Measurements from ENCODE around the gene KIRREL3.

KIRREL3 gene

GRCh38 chr11:126727381-126727780 lies 273.2 kb downstream of the KIRREL3 start:
- H3K9me3 ChIP-seq (ENCODE audit: control insufficient read depth in 1 of 2, low read length in 2 of 2) = no peaks in the 10 kb centered on the region
- H3K4me1 ChIP-seq (ENCODE audit: control insufficient read depth in 1 of 2, insufficient read depth in 2 of 2, low read length in 2 of 2) = no peaks in the 10 kb centered on the region
- no peaks in the 10 kb centered on the region for H3K36me3 ChIP-seq (ENCODE audit: control insufficient read depth in 1 of 2, insufficient read depth in 2 of 2, low read length in 2 of 2)
- no peak overlapping the region for H3K4me3 ChIP-seq (ENCODE audit: low read depth in 1 of 2, low read length in 2 of 2)
- H3K27me3 ChIP-seq (ENCODE audit: low read depth, low read length) = no peaks in the 10 kb centered on the region
- no peak overlapping the region for H3K27ac ChIP-seq (ENCODE audit: low read length)

DNA sequence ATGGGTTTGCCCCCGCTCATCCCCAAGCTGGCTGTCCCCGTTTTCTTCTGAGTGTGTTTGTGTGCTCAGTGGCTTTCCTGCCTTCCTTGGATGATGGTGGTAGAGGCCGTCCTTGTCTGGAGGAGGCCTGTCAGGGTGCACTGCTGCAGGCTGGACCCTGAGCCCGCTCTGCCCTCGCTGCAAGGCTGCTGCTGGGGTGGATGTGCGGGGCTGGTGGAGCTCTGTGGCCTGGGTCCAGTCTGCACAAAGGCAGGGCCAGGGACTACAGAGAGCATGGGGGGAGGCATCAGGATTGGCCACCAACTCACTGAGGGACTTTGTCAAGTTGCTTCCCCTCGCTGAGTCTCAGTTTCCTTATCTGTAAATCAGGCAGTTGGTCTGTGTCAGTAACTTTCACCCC lies 275.0 kb downstream of the KIRREL3 start:
- Histone ChIP-seq H3K4me1 (ENCODE audit: control insufficient read depth in 1 of 2, insufficient read depth in 2 of 2, low read length in 2 of 2) (no peaks in the 10 kb centered on the region), H3K9me3 (ENCODE audit: control insufficient read depth in 1 of 2, low read length in 2 of 2) (no peaks in the 10 kb centered on the region), H3K36me3 (ENCODE audit: control insufficient read depth in 1 of 2, insufficient read depth in 2 of 2, low read length in 2 of 2) (no peaks in the 10 kb centered on the region), H3K4me3 (ENCODE audit: low read depth in 1 of 2, low read length in 2 of 2) (no peak overlapping the region), H3K27ac (ENCODE audit: low read length) (no peak overlapping the region), H3K27me3 (ENCODE audit: low read depth, low read length) (no peaks in the 10 kb centered on the region)

DNA sequence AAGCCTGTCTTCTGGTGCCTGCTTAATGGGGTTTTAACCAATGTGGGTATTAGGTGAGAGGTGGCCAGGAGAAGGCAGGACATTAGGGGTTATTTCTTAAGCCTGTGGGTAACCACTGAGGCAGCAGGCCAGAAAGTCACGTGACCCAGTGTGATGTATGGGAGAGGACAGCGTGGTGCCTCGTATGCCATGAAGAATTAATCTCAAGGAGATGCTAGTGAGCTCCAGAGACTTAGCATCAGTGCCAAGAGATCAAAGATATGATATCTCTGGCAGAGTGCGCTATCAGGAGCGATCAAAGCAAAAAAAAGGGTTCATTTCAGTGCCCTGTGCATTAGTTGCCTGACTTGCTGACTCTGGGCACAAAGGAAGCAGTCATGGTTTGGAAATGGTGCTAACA lies 275.5 kb downstream of the KIRREL3 start:
- Histone ChIP-seq H3K4me1 (ENCODE audit: control insufficient read depth in 1 of 2, insufficient read depth in 2 of 2, low read length in 2 of 2) (no peaks in the 10 kb centered on the region), H3K4me3 (ENCODE audit: low read depth in 1 of 2, low read length in 2 of 2) (no peak overlapping the region), H3K27me3 (ENCODE audit: low read depth, low read length) (no peaks in the 10 kb centered on the region), H3K36me3 (ENCODE audit: control insufficient read depth in 1 of 2, insufficient read depth in 2 of 2, low read length in 2 of 2) (no peaks in the 10 kb centered on the region), H3K27ac (ENCODE audit: low read length) (no peak overlapping the region), H3K9me3 (ENCODE audit: control insufficient read depth in 1 of 2, low read length in 2 of 2) (no peaks in the 10 kb centered on the region)

DNA sequence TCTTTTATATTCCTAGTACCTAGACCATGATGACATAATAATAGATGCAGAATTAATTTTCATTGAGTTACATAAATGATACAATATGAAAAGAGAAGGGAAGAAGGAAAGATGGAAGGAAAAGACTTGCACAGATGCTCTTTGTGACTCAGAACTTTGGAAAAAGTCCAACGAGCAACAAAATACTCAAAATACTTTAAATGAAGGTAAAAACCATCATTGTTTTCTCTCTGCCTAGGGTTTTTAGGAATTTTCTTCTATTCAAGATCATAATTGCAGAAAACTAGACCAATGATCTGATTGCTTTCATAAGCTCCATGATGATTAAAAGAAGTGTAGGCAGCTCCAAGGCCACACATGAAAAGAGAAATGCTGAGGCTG lies 276.9 kb downstream of the KIRREL3 start:
- Histone ChIP-seq H3K9me3 (ENCODE audit: control insufficient read depth in 1 of 2, low read length in 2 of 2) (no peaks in the 10 kb centered on the region), H3K36me3 (ENCODE audit: control insufficient read depth in 1 of 2, insufficient read depth in 2 of 2, low read length in 2 of 2) (no peaks in the 10 kb centered on the region), H3K27me3 (ENCODE audit: low read depth, low read length) (no peaks in the 10 kb centered on the region), H3K4me1 (ENCODE audit: control insufficient read depth in 1 of 2, insufficient read depth in 2 of 2, low read length in 2 of 2) (no peaks in the 10 kb centered on the region), H3K27ac (ENCODE audit: low read length) (no peak overlapping the region), H3K4me3 (ENCODE audit: low read depth in 1 of 2, low read length in 2 of 2) (no peak overlapping the region)

DNA sequence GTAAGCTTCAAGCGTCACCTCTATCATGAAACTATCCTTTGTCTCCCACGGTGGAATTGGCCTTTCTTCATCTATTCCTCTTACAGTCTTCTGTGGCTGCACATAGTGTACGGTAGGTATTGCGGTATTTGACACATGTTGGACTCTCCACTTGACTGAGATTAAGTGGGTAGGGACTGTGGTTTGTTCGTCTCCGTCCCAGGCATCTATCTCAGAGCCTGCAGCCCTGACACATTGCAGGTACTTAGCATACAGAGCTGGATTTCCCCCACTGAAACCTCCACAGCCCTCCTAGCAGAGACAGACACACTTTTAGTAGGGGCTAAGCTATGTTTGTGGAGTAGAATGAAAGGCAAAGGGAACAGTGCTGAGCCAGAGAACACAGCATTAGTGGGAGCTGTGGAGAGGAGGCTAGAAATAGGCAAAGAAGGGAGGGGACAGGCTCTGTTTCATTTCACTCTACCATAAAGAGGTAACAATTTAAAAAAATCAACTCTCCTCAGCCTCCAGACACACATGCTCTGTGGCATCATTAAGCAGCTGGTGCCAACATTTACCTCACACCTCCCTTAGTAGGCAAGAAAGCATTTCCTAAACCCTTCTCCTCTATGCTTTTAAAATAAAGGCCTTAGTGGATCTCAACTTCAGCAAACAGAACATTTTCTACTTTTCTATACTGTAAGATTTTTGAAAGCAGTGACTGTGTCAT lies 277.5 kb downstream of the KIRREL3 start:
- H3K27ac ChIP-seq (ENCODE audit: low read length) = no peak overlapping the region
- no peaks in the 10 kb centered on the region for H3K4me1 ChIP-seq (ENCODE audit: control insufficient read depth in 1 of 2, insufficient read depth in 2 of 2, low read length in 2 of 2)
- no peaks in the 10 kb centered on the region for H3K27me3 ChIP-seq (ENCODE audit: low read depth, low read length)
- H3K36me3 ChIP-seq (ENCODE audit: control insufficient read depth in 1 of 2, insufficient read depth in 2 of 2, low read length in 2 of 2) = no peaks in the 10 kb centered on the region
- H3K4me3 ChIP-seq (ENCODE audit: low read depth in 1 of 2, low read length in 2 of 2) = no peak overlapping the region
- H3K9me3 ChIP-seq (ENCODE audit: control insufficient read depth in 1 of 2, low read length in 2 of 2) = no peaks in the 10 kb centered on the region

GRCh38 chr11:126722006-126722736 lies 278.4 kb downstream of the KIRREL3 start:
- Histone ChIP-seq H3K9me3 (ENCODE audit: control insufficient read depth in 1 of 2, low read length in 2 of 2) (no peaks in the 10 kb centered on the region), H3K27me3 (ENCODE audit: low read depth, low read length) (no peaks in the 10 kb centered on the region), H3K4me3 (ENCODE audit: low read depth in 1 of 2, low read length in 2 of 2) (no peak overlapping the region), H3K36me3 (ENCODE audit: control insufficient read depth in 1 of 2, insufficient read depth in 2 of 2, low read length in 2 of 2) (no peaks in the 10 kb centered on the region), H3K27ac (ENCODE audit: low read length) (no peak overlapping the region), H3K4me1 (ENCODE audit: control insufficient read depth in 1 of 2, insufficient read depth in 2 of 2, low read length in 2 of 2) (no peaks in the 10 kb centered on the region)

- Histone ChIP-seq H3K36me3 (ENCODE audit: control insufficient read depth in 1 of 2, insufficient read depth in 2 of 2, low read length in 2 of 2) (no peaks in the 10 kb centered on the region), H3K4me1 (ENCODE audit: control insufficient read depth in 1 of 2, insufficient read depth in 2 of 2, low read length in 2 of 2) (no peaks in the 10 kb centered on the region), H3K27ac (ENCODE audit: low read length) (no peak overlapping the region), H3K9me3 (ENCODE audit: control insufficient read depth in 1 of 2, low read length in 2 of 2) (no peaks in the 10 kb centered on the region), H3K27me3 (ENCODE audit: low read depth, low read length) (no peaks in the 10 kb centered on the region), H3K4me3 (ENCODE audit: low read depth in 1 of 2, low read length in 2 of 2) (no peak overlapping the region)
Observed at GRCh38 chr11:126720539-126721235, 279.9 kb downstream of the KIRREL3 start.

- no peaks in the 10 kb centered on the region for H3K9me3 ChIP-seq (ENCODE audit: control insufficient read depth in 1 of 2, low read length in 2 of 2)
- no peaks in the 10 kb centered on the region for H3K4me1 ChIP-seq (ENCODE audit: control insufficient read depth in 1 of 2, insufficient read depth in 2 of 2, low read length in 2 of 2)
- no peak overlapping the region for H3K27ac ChIP-seq (ENCODE audit: low read length)
- no peaks in the 10 kb centered on the region for H3K27me3 ChIP-seq (ENCODE audit: low read depth, low read length)
- no peak overlapping the region for H3K4me3 ChIP-seq (ENCODE audit: low read depth in 1 of 2, low read length in 2 of 2)
- H3K36me3 ChIP-seq (ENCODE audit: control insufficient read depth in 1 of 2, insufficient read depth in 2 of 2, low read length in 2 of 2) = no peaks in the 10 kb centered on the region
Observed at GRCh38 chr11:126719740-126720139, 280.8 kb downstream of the KIRREL3 start.

GRCh38 chr11:126718276-126718675 lies 282.3 kb downstream of the KIRREL3 start:
- Histone ChIP-seq H3K4me1 (ENCODE audit: control insufficient read depth in 1 of 2, insufficient read depth in 2 of 2, low read length in 2 of 2) (no peaks in the 10 kb centered on the region), H3K4me3 (ENCODE audit: low read depth in 1 of 2, low read length in 2 of 2) (no peak overlapping the region), H3K36me3 (ENCODE audit: control insufficient read depth in 1 of 2, insufficient read depth in 2 of 2, low read length in 2 of 2) (no peaks in the 10 kb centered on the region), H3K9me3 (ENCODE audit: control insufficient read depth in 1 of 2, low read length in 2 of 2) (no peaks in the 10 kb centered on the region), H3K27me3 (ENCODE audit: low read depth, low read length) (no peaks in the 10 kb centered on the region), H3K27ac (ENCODE audit: low read length) (no peak overlapping the region)

DNA sequence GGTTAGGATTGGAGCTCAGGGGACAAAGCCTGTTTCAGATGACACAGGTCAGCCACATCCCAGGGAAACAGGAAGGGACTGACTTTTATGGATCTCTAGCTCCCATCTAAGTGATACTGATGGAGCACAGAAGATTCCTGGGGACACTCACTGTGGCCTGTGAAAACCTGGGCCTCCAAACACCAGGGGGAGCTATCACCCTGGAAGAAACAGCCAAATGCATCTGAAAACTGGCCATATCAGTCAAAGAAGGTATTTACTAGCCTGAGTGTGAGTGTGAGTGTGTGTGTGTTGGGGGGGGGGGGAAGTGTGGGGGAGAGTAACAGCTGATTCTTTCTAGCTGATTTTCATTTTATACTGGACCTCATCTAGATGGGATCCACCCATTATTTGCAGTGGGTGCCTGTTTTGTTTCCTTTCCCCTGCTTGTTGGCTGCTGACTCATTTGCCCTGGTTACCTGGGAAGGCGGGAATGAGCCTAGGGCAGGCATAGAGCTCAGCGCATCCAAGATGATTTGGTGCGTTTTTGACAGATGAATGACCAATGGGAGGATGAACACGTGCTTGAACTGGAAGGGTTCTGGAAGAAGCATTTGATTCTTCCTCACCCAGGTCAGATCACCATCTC lies 284.0 kb downstream of the KIRREL3 start:
- no peaks in the 10 kb centered on the region for H3K9me3 ChIP-seq (ENCODE audit: control insufficient read depth in 1 of 2, low read length in 2 of 2)

GRCh38 chr11:126713806-126714205 lies 286.8 kb downstream of the KIRREL3 start:
- H3K9me3 ChIP-seq (ENCODE audit: control insufficient read depth in 1 of 2, low read length in 2 of 2) = no peaks in the 10 kb centered on the region
- H3K4me3 ChIP-seq (ENCODE audit: low read depth in 1 of 2, low read length in 2 of 2) = no peak overlapping the region
- no peak overlapping the region for H3K27ac ChIP-seq (ENCODE audit: low read length)
- H3K36me3 ChIP-seq (ENCODE audit: control insufficient read depth in 1 of 2, insufficient read depth in 2 of 2, low read length in 2 of 2) = no peaks in the 10 kb centered on the region
- H3K4me1 ChIP-seq (ENCODE audit: control insufficient read depth in 1 of 2, insufficient read depth in 2 of 2, low read length in 2 of 2) = no peaks in the 10 kb centered on the region
- H3K27me3 ChIP-seq (ENCODE audit: low read depth, low read length) = no peaks in the 10 kb centered on the region

More for the DNA sequence above, 284.0 kb downstream of the KIRREL3 start:
- Histone ChIP-seq H3K27me3 (ENCODE audit: low read depth, low read length) (no peaks in the 10 kb centered on the region), H3K36me3 (ENCODE audit: control insufficient read depth in 1 of 2, insufficient read depth in 2 of 2, low read length in 2 of 2) (no peaks in the 10 kb centered on the region), H3K27ac (ENCODE audit: low read length) (no peak overlapping the region), H3K4me3 (ENCODE audit: low read depth in 1 of 2, low read length in 2 of 2) (no peak overlapping the region), H3K4me1 (ENCODE audit: control insufficient read depth in 1 of 2, insufficient read depth in 2 of 2, low read length in 2 of 2) (no peaks in the 10 kb centered on the region)

Measured in muscle layer of duodenum (tissue), 2 donors.